Left cardiac atrium (tissue), 4 donors: ENCODE data around the gene KRTAP4-2. TPM values are rescaled to one million over a fixed set of nuclear protein-coding genes. Genes with fewer than 3 reads are reported as not detected.
"Not testable (repeated sequence)": the region's sequence is repeated elsewhere in the genome, so short reads cannot be mapped to it uniquely, and the experiment has no call there.

Source experiments
- ATAC-seq, 2 donors: fragments of 200-7000 bp; cut with Tn5 transposase; one replicate each; pipeline ENCODE4 v1.9.1; 2020; ENCODE audit warnings: mild to moderate bottlenecking in 2 of 2, moderate library complexity in 2 of 2
- DNase-seq: peaks from one replicate; pipeline ENCODE4 v3.0.0-alpha.2; 2020
- intact Hi-C, 2 donors: fragments of 100-400 bp; cut with DNase I; formaldehyde crosslinking; loops; one replicate each; pipeline versions ENCODE4 v1.14.1 to v1.15.1; 2022 to 2023
- total RNA-seq, 2 donors: library from RNA; stranded (reverse); fragmentation: NEBNext Ultra II Directional; extraction: Animal tissue kit (Norgen Biotek cat#: 25700); gene quantifications; one replicate each; pipeline ENCODE4 v1.2.1, GENCODE V29; 2021
- donor health status: DM: no; HTN: yes; CAD: no.
- donor health status: DM: no; HTN: yes; CAD: no; lungs with severe emphysema.
- donor health status: DM: yes; HTN: yes; CAD: no.
- donor health status: Dilated cardiomyopathy.

Gene KRTAP4-2
- total RNA-seq, 2 donors from 2014 or later = not detected

DNA sequence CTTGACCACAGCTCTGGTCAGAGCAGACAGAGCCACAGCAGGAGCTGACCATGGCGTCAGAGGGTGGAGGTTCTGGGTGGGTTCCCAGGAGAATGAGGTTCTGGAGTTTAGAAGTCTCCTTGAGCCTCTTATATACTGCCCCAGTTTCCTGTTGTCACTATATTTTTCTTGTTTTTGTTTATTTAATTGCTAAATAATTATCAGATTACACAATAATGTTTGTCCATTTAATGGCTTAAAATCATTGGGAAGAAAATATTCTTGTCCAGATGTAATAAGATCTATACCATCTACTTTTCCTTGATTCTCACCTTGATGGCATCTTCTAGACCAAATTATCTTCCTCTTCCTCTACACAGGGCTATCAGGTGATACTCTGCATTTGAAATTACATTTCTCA lies 9.9 kb downstream of the KRTAP4-2 start, which contains the start of gene KRTAP4-3:
Gene KRTAP4-3, minus strand, starts transcription at position 101 of the 400 bp plus-strand sequence. Its CDS starts 49 bp downstream, at position 52.
- intact Hi-C loops = no loop called here
- DNase-seq = no peak
- ATAC-seq = no peak

- intact Hi-C loops = no loop called here
- DNase-seq (no peak), ATAC-seq (no peak)
These were observed 10.5 kb downstream of the KRTAP4-2 start for GRCh38 chr17:41167561-41167960.

GRCh38 chr17:41163828-41164227 lies 14.2 kb downstream of the KRTAP4-2 start:
- ATAC-seq (no peak), DNase-seq (no peak)
- intact Hi-C loops = no loop called here

DNA sequence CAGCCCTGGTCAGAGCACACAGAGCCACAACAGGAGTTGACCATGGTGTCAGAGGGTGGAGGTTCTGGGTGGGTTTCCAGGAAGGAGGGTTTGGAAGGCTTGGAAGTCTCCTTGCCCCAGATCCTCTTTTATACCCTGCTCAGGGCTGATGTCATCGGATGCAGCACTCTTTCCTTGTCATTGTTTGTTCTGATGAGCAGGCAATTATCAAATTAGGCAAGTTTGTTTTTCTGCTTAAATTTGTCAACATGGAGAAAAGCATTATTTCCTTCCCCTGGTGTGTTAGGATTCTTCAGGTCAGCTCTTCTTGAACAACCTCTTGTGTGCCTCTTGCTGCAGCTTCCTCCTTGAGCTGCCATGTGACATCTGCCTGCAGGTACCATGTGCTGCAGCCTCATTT lies 17.4 kb downstream of the KRTAP4-2 start, which contains the start of gene KRTAP4-4:
Gene KRTAP4-4, minus strand, starts transcription at position 101 of the 400 bp plus-strand sequence. Its CDS starts 57 bp downstream, at position 44.
- intact Hi-C loops = no loop called here
- ATAC-seq = no peak
- no peak for DNase-seq

GRCh38 chr17:41160190-41160589 lies 17.8 kb downstream of the KRTAP4-2 start:
- intact Hi-C loops, ATAC-seq, DNase-seq: not testable (repeated sequence)

- ATAC-seq (no peak), DNase-seq (no peak)
- intact Hi-C loops = no loop called here
These were observed 24.2 kb downstream of the KRTAP4-2 start for GRCh38 chr17:41153856-41154255.

DNA sequence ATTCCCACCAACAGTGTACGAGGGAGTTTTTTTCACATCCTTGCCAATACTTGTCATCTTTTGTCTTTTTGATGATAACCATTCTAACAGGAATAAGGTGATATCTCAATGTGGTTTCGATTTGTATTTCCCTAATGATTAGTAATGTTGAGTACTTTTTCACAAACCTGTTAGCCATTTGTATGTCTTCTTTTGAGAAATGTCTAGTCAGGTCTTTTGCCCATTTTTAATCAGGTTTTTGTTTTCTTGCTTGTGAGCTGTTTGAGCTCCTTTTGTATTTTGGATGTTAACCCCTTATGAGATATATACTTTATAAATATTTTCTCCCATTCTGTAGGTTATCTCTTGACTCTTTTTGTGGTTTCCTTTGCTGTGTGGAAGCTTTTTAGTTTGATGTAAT lies 26.5 kb downstream of the KRTAP4-2 start:
- no peak for ATAC-seq
- intact Hi-C loops = no loop called here
- DNase-seq = no peak

- DNase-seq (no peak), ATAC-seq (no peak)
- intact Hi-C loops = no loop called here
These were observed 28.0 kb downstream of the KRTAP4-2 start for GRCh38 chr17:41150026-41150425.

DNA sequence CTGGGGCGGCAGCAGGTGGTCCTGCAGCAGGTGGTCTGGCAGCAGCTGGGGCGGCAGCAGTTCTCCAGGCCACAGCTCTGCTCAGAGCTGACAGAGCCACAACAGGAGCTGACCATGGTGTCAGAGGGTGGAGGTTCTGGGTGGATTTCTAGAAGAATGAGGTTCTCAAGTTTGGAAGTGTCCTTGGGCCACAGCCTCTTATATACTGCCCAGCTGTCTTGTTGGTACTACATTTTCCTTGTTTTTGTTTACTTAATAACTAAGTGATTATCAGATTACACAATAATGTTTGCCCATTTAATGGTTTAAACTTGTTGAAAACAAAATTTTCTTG lies 28.4 kb downstream of the KRTAP4-2 start, which contains the start of gene KRTAP4-5:
Gene KRTAP4-5, minus strand, starts transcription at position 174 of the 334 bp plus-strand sequence. Its CDS starts 58 bp downstream, at position 116.
- intact Hi-C loops = no loop called here
- DNase-seq (no peak), ATAC-seq (no peak)

DNA sequence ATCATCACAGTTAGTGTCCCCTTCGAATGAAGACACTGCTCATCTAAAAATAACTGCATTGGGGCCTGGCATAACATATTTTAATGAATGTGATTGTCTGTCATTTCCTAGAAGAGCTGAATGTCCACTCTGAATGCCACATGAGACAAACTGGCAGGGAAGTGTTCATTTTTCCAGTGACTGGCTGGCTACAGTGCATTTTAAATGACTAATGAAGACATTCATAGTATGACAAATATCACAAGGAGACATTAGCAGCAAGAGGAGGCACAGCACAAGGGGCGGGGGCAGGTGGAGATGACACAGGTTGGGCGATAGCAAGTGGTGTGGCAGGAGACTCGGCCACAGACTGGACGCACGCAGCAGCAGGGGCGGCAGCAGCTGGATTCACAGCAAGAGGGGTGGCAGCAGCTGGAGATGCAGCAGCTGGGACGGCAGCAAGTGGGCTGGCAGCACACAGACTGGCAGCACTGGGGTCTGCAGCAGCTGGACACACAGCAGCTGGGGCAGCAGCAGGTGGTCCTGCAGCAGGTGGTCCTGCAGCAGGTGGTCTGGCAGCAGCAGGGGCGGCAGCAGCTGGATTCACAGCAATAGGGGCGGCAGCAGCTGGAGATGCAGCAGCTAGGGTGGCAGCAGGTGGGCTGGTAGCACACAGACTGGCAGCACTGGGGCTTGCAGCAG lies 28.9 kb downstream of the KRTAP4-2 start:
- ATAC-seq, DNase-seq, intact Hi-C loops: not testable (repeated sequence)

- intact Hi-C loops = no loop called here
- DNase-seq (no peak), ATAC-seq (no peak)
These were observed 30.4 kb downstream of the KRTAP4-2 start for GRCh38 chr17:41147531-41148204.

- DNase-seq (no peak), ATAC-seq (no peak)
- intact Hi-C loops = no loop called here
These were observed 32.8 kb downstream of the KRTAP4-2 start for GRCh38 chr17:41145261-41145660.

DNA sequence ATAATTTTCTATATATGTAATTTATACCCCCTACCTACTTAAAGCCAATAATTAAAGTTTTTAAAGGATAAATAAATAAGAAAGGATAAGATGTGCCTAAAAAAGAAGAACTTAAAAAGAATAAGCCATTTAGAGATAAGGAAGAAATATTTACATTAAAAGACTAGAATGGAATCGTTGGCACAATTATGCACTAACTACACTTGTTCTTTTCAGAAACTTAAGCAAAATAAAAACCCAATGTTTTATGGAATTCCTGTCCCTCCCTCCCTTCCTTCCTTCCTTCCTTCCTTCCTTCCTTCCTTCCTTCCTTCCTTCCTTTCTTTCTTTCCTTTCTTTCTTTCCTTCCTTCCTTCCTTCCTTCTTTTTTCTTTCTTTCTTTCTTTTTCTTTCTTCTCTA lies 33.2 kb downstream of the KRTAP4-2 start:
- ATAC-seq (no peak), DNase-seq (no peak)
- intact Hi-C loops = no loop called here

- intact Hi-C loops = no loop called here
- ATAC-seq (no peak), DNase-seq (no peak)
These were observed 36.7 kb downstream of the KRTAP4-2 start for GRCh38 chr17:41141361-41141760.

DNA sequence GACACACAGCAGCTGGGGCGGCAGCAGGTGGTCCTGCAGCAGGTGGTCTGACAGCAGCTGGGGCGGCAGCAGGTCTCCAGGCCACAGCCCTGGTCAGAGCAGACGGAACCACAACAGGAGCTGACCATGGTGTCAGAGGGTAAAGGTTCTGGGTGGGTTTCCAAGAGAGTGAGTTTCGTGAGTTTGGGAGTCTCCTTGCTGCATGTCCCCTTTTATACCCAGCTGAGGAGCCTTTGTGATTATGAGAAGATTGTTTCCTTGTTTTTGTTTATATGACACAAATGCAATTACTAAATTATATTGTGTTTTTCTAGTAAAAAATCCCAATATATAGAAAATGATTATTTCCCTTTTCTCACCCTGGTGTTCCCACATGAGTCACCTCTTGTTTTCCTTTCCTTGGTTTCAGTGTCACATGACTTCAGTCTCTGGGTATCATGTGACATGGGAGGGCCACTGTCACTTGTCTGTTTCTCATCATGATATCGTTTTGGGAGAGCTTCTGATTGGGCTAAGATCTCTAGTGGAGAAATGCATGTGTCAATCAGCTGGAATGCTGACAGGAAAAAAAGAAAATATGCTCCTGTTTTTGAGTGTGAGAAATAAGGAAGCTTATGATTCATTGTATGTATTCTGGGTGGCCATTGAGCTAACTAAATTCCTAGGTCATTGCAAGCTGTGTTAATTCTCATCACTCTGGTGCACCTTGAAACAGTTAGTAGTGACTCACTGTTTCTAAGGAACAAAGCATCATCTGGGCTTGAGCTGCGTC lies 37.5 kb downstream of the KRTAP4-2 start, which contains the start of gene KRTAP4-6:
Gene KRTAP4-6, minus strand, starts transcription at position 185 of the 772 bp plus-strand sequence. Its CDS starts 57 bp downstream, at position 128.
- DNase-seq = no peak
- ATAC-seq = no peak
- intact Hi-C loops = no loop called here

DNA sequence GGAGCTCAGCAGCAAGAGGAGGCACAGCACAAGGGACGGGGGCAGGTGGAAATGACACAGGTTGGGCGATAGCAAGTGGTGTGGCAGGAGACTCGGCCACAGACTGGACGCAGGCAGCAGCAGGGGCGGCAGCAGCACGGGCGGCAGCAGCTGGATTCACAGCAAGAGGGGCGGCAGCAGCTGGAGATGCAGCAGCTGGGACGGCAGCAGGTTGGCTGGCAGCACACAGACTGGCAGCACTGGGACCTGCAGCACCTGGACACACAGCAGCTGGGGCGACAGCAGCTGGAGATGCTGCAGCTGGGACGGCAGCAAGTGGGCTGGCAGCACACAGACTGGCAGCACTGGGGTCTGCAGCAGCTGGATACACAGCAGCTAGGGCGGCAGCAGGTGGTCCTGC lies 38.2 kb downstream of the KRTAP4-2 start:
- ATAC-seq, DNase-seq, intact Hi-C loops: not testable (repeated sequence)

DNA sequence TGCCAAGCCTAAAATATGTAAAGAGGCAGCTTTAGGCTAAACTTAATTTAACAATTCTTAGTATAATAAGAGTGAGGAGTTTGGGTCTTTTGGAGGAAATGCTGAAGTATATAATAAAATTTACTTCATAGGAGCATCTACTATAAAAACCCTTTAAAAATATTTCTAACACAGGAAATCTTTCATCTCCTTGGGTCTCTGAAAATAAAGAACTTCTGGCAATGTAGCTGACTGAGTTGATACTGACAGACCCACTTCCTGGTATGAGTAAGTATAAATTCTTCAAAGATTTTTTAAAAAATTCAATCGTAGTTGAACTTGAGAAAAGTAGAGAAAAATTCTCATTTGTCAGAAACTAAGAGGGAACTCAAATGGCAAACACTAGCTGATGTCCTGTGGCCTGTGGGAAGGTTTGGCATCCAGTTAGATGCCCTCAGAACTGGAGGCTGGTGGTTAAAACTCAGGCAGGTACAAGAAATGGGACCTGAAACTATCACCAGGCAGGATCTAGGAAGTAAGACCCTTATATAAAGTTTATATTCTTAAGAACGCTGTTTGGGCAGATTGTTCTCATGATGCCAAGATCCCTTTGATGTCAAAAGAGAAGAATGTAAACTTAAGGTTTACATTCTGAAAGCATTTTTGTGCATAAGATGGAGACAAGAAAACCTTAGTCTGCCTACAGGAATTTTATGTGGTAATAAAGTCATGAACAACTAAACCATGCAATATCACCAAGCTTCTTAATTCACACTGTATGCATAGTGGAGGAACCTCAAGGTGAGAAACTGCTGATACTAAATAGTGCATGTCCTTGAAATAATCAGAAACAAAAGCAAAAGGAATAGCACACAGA lies 43.9 kb downstream of the KRTAP4-2 start:
- ATAC-seq (no peak), DNase-seq (no peak)
- intact Hi-C loops = no loop called here

GRCh38 chr17:41131979-41132378 lies 46.0 kb downstream of the KRTAP4-2 start:
- intact Hi-C loops = no loop called here
- ATAC-seq (no peak), DNase-seq (no peak)
